K562 (cell line): ENCODE data around the gene PFN3. TPM values are rescaled to one million over a fixed set of nuclear protein-coding genes. Genes with fewer than 3 reads are reported as not detected.

Source experiments
- ATAC-seq: fragments of 200-7000 bp; cut with Tn5 transposase; 3 replicates; pipeline ENCODE4 v1.9.1; 2020; ENCODE audit warnings: moderate library complexity
- BruUV-seq: library from RNA; stranded (reverse); fragments of 400-500 nt; replicated peaks from 2 replicates; lab custom pipeline; 2021; lab: Mats Ljungman, UMichigan
- CTCF ChIA-PET: fragments of 300-600 bp; formaldehyde crosslinking; extraction: SDS; loops from one replicate; lab custom pipeline; 2021; ENCODE audit warnings: low intra/inter-chr PET ratio; lab: Yijun Ruan, JAX
- POLR2A ChIA-PET: fragments of 300-600, 350-650 bp; sonication (Branson Sonifier 250); formaldehyde crosslinking; extraction: SDS; loops from one replicate; lab custom pipeline; 2021; ENCODE audit warnings: antibody characterized with exemption, inconsistent platforms; lab: Yijun Ruan, JAX
- DNase-seq, 4 experiments: peaks; one replicate each; pipeline versions ENCODE4 v3.0.0 to v3.0.0-alpha.2; 2011 to 2018; ENCODE audit warnings: low spot score in 3 of 4, mixed read lengths in 3 of 4; ENCODE audit errors: extremely low read depth in 1 of 4
- FAIRE-seq: peaks from 2 replicates; lab custom pipeline; 2011; peaks lifted over from hg19 to GRCh38; lab: Jason Lieb, UNC
- H2AFZ ChIP-seq: 2 replicates; pipeline ENCODE4 v1.6.0; 2011; ENCODE audit warnings: low read depth, low read length, control low read depth, inconsistent platforms
- H3K27ac ChIP-seq: fragments of 200-600 bp; 3 replicates; pipeline ENCODE4 v1.8.0; 2011; ENCODE audit warnings: low read depth, mild to moderate bottlenecking, control low read depth, inconsistent platforms, low read length, moderate library complexity, mixed read lengths; ENCODE audit errors: extremely low read depth
- H3K27me3 ChIP-seq, 2 experiments: fragments of 300-600 bp in 1 of 2; 2 replicates in 1 of 2; 3 replicates in 1 of 2; pipeline versions ENCODE4 v1.6.0 to v1.8.0; 2011; ENCODE audit warnings: inconsistent platforms in 2 of 2, low read length in 2 of 2, mild to moderate bottlenecking in 1 of 2, mixed read lengths in 1 of 2, moderate library complexity in 1 of 2; ENCODE audit not compliant: control insufficient read depth in 2 of 2, insufficient read depth in 2 of 2
- H3K36me3 ChIP-seq: fragments of 300-600 bp; 3 replicates; pipeline ENCODE4 v1.8.0; 2011; ENCODE audit warnings: mild to moderate bottlenecking, low read length, inconsistent platforms; ENCODE audit not compliant: control insufficient read depth, insufficient read depth
- H3K4me1 ChIP-seq, 2 experiments: fragments of 200-600 bp in 1 of 2; replicated peaks in 1 of 2; 2 replicates in 1 of 2; 3 replicates in 1 of 2; pipeline versions ENCODE4 v1.5.1 to v1.8.0; 2011; ENCODE audit warnings: inconsistent platforms in 2 of 2, low read length in 2 of 2, mild to moderate bottlenecking in 1 of 2, mixed read lengths in 1 of 2, moderate library complexity in 1 of 2; ENCODE audit not compliant: control insufficient read depth in 2 of 2, insufficient read depth in 2 of 2
- H3K4me2 ChIP-seq: 2 replicates; pipeline ENCODE4 v1.6.1; 2011; ENCODE audit warnings: low read length, control low read depth, inconsistent platforms, mixed read lengths; ENCODE audit not compliant: insufficient read depth
- H3K4me3 ChIP-seq: fragments of 200-600 bp; sonication (generic), shearing (Covaris generic); 2 replicates; pipeline ENCODE4 v1.5.1; 2016; ENCODE audit warnings: control low read depth, inconsistent platforms
- H3K79me2 ChIP-seq: fragments of 200-600 bp; 3 replicates; pipeline ENCODE4 v1.8.0; 2011; ENCODE audit warnings: low read length, inconsistent platforms; ENCODE audit not compliant: control insufficient read depth, insufficient read depth
- H3K9ac ChIP-seq, 2 experiments: 2 replicates each; pipeline versions ENCODE4 v1.6.0 to v1.6.1; 2011; ENCODE audit warnings: low read depth in 2 of 2, low read length in 2 of 2, control low read depth in 1 of 2, inconsistent platforms in 1 of 2, mild to moderate bottlenecking in 1 of 2, mixed read lengths in 1 of 2; ENCODE audit not compliant: insufficient read depth in 1 of 2
- H3K9me1 ChIP-seq: one replicate; pipeline ENCODE4 v1.6.0; 2011; ENCODE audit warnings: inconsistent platforms, mild to moderate bottlenecking, low read length, moderate library complexity; ENCODE audit not compliant: control insufficient read depth, insufficient read depth
- H3K9me3 ChIP-seq: replicated peaks from 2 replicates; pipeline ENCODE4 v1.5.1; 2011; ENCODE audit warnings: low read depth, low read length, inconsistent platforms; ENCODE audit not compliant: control insufficient read depth, insufficient read depth
- H4K20me1 ChIP-seq: replicated peaks from 2 replicates; pipeline ENCODE4 v1.6.1; 2011; ENCODE audit warnings: low read length, inconsistent platforms, mixed read lengths; ENCODE audit not compliant: control insufficient read depth, insufficient read depth
- FOXM1 ChIP-seq, 2 experiments: fragments of 450-650 bp in 1 of 2; sonication (generic) in 1 of 2; formaldehyde crosslinking in 1 of 2; IDR thresholded peaks; 2 replicates each; pipeline versions ENCODE4 v1.6.1 to v1.9.0; 2017 to 2022; ENCODE audit warnings: low read depth in 2 of 2, mild to moderate bottlenecking in 2 of 2, missing genetic modification reagents in 1 of 2, moderate library complexity in 1 of 2
- GABPA ChIP-seq: fragments of 200-800 bp; sonication (Bioruptor generic); conservative IDR thresholded peaks from 2 replicates; pipeline ENCODE4 v1.6.1; 2016; ENCODE audit warnings: low read depth, missing genetic modification characterization, missing compliant biosample characterization
- PHF8 ChIP-seq: fragments of 200-600 bp; sonication (generic); IDR thresholded peaks from 2 replicates; pipeline ENCODE4 v1.6.1; 2012; ENCODE audit warnings: mixed run types, mild to moderate bottlenecking, inconsistent platforms, low read length, moderate library complexity, borderline replicate concordance
- POLR2G ChIP-seq: fragments of 200-400 bp; formaldehyde crosslinking; IDR thresholded peaks from 2 replicates; pipeline ENCODE4 v1.6.1; 2017; ENCODE audit warnings: low read depth, mild to moderate bottlenecking, antibody characterized with exemption, low read length, moderate library complexity
- RBFOX2 ChIP-seq: fragments of 200-400 bp; formaldehyde crosslinking; IDR thresholded peaks from 2 replicates; pipeline ENCODE4 v1.6.1; 2017; ENCODE audit warnings: low read depth, mild to moderate bottlenecking, low read length, moderate library complexity
- SIN3A ChIP-seq, 2 experiments: fragments of 150-350 bp in 1 of 2; IDR thresholded peaks; 2 replicates each; pipeline ENCODE4 v1.6.1; 2011 to 2016; ENCODE audit warnings: borderline replicate concordance in 2 of 2, low read depth in 2 of 2, low read length in 2 of 2, mild to moderate bottlenecking in 2 of 2, moderate library complexity in 2 of 2; ENCODE audit not compliant: control insufficient read depth in 1 of 2
- ZFX ChIP-seq: sonication (generic); formaldehyde crosslinking; IDR thresholded peaks from 2 replicates; pipeline ENCODE4 v1.8.0; 2022; ENCODE audit warnings: mild to moderate bottlenecking, missing genetic modification reagents, moderate library complexity
- WGBS: fragments of 100-300 bp; shearing (Covaris generic); methylation state at CpG from one replicate; pipeline ENCODE4 v1.1.6; 2016; ENCODE audit warnings: low coverage, mixed read lengths; ENCODE audit not compliant: insufficient coverage; ENCODE audit errors: missing lambda C conversion rate; 5-methylcytosine and 5-hydroxymethylcytosine counted together
- in situ Hi-C: fragments of 300-500 bp; cut with MboI; formaldehyde crosslinking; loops from 4 replicates; pipeline ENCODE4 v1.15.0; 2018; ENCODE audit warnings: inconsistent platforms, mixed read lengths
- intact Hi-C: fragments of 100-400 bp; cut with micrococcal nuclease; formaldehyde crosslinking; loops from 2 replicates; pipeline ENCODE4 v1.14.2; 2022
- polyA plus RNA-seq, 8 experiments: library from polyadenylated mRNA; depleted of rRNA in 4 of 8; stranded (reverse) in 5 of 8; unstranded in 3 of 8; fragments of >200 nt; fragmentation: Nextera tagmentation in 2 of 8; fragmentation: Illumina TruSeq in 1 of 8; extraction: Ambion mirVana in 2 of 8; extraction: Trizol in 1 of 8; gene quantifications; 2 replicates each; pipeline versions ENCODE4 v1.2.1 to v1.2.3, GENCODE V29; 2011 to 2014; ENCODE audit warnings: inconsistent platforms in 1 of 8, missing spikeins in 1 of 8
- total RNA-seq, 7 experiments: library from RNA; depleted of rRNA in 6 of 7; stranded (reverse); fragments of >200 nt in 6 of 7; fragmentation: Illumina TruSeq in 2 of 7; extraction: Trizol in 2 of 7; gene quantifications; 2 replicates each; pipeline versions ENCODE4 v1.2.1 to v1.2.3, GENCODE V29; 2011 to 2021; ENCODE audit warnings: low replicate concordance in 1 of 7
- TF ChIP-seq, protein P1 (sequence below): sonication (generic); formaldehyde crosslinking; IDR thresholded peaks from 2 replicates; pipeline ENCODE4 v1.8.0; 2023; ENCODE audit warnings: mild to moderate bottlenecking, missing genetic modification reagents
- TF ChIP-seq, protein P2 (sequence below): conservative IDR thresholded peaks from 2 replicates; pipeline ENCODE4 v1.6.1; 2011; ENCODE audit warnings: low read depth, mild to moderate bottlenecking, low read length; ENCODE audit not compliant: control insufficient read depth
- TF ChIP-seq, protein P3 (sequence below): fragments of 450-650 bp; IDR thresholded peaks from one replicate; pipeline ENCODE4 v1.6.1; 2018; ENCODE audit warnings: mild to moderate bottlenecking, moderate library complexity; ENCODE audit not compliant: partially characterized antibody

PFN3 gene
- total and polyA plus RNA-seq, 9 of the 15 experiments (the other 6 are each of a cell fraction or from before 2014, with no cell fraction given), result not detected

DNA sequence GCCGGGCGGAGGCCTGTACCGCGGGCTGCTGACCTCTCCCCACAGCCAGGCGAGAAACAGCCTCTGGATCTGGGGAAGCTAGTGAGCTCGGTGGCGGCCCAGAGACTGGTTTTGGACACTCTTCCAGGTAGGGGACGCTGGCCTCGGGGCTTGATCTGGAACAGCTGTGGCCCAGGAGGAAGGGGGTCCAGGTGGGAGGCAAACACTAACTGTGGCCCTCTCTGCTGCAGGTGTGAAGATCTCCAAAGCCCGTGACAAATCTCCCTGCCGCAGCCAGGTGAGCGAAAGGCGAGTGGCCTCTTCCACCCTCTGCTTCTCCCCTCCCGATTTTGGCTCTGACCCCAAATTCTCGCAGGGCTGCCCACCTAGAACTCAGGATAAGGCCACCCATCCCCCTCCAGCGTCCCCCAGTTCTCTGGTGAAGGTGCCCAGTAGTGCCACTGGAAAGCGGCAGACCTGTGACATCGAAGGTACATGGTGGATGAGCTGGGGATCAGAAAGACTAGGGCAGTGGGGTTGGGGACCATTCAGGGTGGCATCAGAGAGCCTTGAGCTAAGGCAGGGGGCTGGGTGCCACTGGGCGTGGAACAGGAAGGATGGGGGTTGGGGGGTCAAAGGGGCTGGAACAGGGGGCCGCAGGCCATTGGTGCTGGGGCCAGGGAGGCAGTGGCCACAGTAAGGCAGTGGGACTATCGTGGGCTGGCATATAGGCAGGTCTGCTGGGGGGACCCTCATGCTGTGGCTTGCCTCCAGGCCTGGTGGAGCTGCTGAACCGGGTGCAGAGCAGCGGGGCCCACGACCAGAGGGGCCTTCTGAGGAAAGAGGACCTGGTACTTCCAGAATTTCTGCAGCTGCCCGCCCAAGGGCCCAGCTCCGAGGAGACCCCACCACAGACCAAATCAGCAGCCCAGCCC is 29.1 kb downstream of the PFN3 start:
- POLR2A ChIA-PET, result interaction anchor here (0.6 to 1.7 kb wide), 10 partner anchors 8 to 117 kb away, joined by 3 to 11 read pairs (median 5); no protein-coding TSS in a partner anchor
- Histone ChIP-seq H2AFZ (peak overlapping the region; percentile 71), H3K9me3 (no peaks in the 10 kb centered on the region), H3K27me3 (no peaks in the 10 kb centered on the region), H3K9me1 (peaks cover 4% of the 10 kb centered on the region), H3K4me3 (peak overlapping the region; percentile 45), H3K4me2 (peak overlapping the region; percentile 85), H3K9ac (peak overlapping the region; percentile 70 to 91), H3K4me1 (peaks cover 38 to 55% of the 10 kb centered on the region in 2 experiments), H3K79me2 (peaks cover 24% of the 10 kb centered on the region), H3K27ac (peak overlapping the region; percentile 69), H3K36me3 (peaks cover 47% of the 10 kb centered on the region; the same call in 2 of the 3 replicates), H4K20me1 (no peaks in the 10 kb centered on the region)
- CTCF ChIA-PET, result no interaction called here
- DNase-seq (no peak), FAIRE-seq (no peak), ATAC-seq (no peak)
- WGBS, result 60% methylated on average over 7 of the region's 26 CpGs
- BruUV-seq, result no TSS peak
- in situ Hi-C loops (no loop called here), intact Hi-C loops (no loop called here)
- TF ChIP-seq SIN3A (IDR thresholded peaks at IDR 0.05; ENCODE audit: borderline replicate concordance in 2 of 2, control insufficient read depth in 1 of 2, low read depth in 2 of 2, low read length in 2 of 2), result peak in 1 of 2 experiments; percentile 5; a peak in 1 of 4 replicates
- TF ChIP-seq, protein P1, sequence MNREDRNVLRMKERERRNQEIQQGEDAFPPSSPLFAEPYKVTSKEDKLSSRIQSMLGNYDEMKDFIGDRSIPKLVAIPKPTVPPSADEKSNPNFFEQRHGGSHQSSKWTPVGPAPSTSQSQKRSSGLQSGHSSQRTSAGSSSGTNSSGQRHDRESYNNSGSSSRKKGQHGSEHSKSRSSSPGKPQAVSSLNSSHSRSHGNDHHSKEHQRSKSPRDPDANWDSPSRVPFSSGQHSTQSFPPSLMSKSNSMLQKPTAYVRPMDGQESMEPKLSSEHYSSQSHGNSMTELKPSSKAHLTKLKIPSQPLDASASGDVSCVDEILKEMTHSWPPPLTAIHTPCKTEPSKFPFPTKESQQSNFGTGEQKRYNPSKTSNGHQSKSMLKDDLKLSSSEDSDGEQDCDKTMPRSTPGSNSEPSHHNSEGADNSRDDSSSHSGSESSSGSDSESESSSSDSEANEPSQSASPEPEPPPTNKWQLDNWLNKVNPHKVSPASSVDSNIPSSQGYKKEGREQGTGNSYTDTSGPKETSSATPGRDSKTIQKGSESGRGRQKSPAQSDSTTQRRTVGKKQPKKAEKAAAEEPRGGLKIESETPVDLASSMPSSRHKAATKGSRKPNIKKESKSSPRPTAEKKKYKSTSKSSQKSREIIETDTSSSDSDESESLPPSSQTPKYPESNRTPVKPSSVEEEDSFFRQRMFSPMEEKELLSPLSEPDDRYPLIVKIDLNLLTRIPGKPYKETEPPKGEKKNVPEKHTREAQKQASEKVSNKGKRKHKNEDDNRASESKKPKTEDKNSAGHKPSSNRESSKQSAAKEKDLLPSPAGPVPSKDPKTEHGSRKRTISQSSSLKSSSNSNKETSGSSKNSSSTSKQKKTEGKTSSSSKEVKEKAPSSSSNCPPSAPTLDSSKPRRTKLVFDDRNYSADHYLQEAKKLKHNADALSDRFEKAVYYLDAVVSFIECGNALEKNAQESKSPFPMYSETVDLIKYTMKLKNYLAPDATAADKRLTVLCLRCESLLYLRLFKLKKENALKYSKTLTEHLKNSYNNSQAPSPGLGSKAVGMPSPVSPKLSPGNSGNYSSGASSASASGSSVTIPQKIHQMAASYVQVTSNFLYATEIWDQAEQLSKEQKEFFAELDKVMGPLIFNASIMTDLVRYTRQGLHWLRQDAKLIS (CRISPR knock-in tag), result no peak
- TF ChIP-seq, protein P2, sequence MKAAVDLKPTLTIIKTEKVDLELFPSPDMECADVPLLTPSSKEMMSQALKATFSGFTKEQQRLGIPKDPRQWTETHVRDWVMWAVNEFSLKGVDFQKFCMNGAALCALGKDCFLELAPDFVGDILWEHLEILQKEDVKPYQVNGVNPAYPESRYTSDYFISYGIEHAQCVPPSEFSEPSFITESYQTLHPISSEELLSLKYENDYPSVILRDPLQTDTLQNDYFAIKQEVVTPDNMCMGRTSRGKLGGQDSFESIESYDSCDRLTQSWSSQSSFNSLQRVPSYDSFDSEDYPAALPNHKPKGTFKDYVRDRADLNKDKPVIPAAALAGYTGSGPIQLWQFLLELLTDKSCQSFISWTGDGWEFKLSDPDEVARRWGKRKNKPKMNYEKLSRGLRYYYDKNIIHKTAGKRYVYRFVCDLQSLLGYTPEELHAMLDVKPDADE, result 0 out of 2 replicates have a peak, but pooled peaks have one; percentile 9
- peak; percentile 53 for TF ChIP-seq POLR2G
- peak; percentile 11; the same call in 1 of the 2 replicates for TF ChIP-seq RBFOX2
- peak; percentile 41; the same call in 1 of the 2 replicates for TF ChIP-seq GABPA (tag)
- no peak for TF ChIP-seq FOXM1 (IDR thresholded peaks at IDR 0.05; ENCODE audit: low read depth)
- TF ChIP-seq FOXM1 (CRISPR knock-in tag; IDR thresholded peaks at IDR 0.05; ENCODE audit: low read depth), result no peak
- TF ChIP-seq, protein P3, sequence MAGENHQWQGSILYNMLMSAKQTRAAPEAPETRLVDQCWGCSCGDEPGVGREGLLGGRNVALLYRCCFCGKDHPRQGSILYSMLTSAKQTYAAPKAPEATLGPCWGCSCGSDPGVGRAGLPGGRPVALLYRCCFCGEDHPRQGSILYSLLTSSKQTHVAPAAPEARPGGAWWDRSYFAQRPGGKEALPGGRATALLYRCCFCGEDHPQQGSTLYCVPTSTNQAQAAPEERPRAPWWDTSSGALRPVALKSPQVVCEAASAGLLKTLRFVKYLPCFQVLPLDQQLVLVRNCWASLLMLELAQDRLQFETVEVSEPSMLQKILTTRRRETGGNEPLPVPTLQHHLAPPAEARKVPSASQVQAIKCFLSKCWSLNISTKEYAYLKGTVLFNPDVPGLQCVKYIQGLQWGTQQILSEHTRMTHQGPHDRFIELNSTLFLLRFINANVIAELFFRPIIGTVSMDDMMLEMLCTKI, result no peak
- peak; percentile 38; the same call in 1 of the 2 replicates for TF ChIP-seq PHF8
- peak; percentile 51; the same call in 1 of the 2 replicates for TF ChIP-seq ZFX (CRISPR knock-in tag)
